Hair follicular keratinocyte (primary cell): ENCODE data around the gene QRICH2. TPM values are rescaled to one million over a fixed set of nuclear protein-coding genes. Genes with fewer than 3 reads are reported as not detected.

ENCODE experiments used
- total RNA-seq: library from RNA; depleted of rRNA; stranded (reverse); fragments of >200 nt; gene quantifications from 2 replicates; pipeline ENCODE4 v1.2.3, GENCODE V29; 2015

Gene QRICH2
- 0.94 and 1.8 TPM in 2 replicates for total RNA-seq

GRCh38 chr17:76307966-76308338 lies at the start of gene QRICH2:
TSS of gene QRICH2 (minus strand) at chr17:76308276. CDS start at chr17:76307998, 278 bp downstream.

GRCh38 chr17:76353599-76354316 lies 45.7 kb upstream of the QRICH2 start, which contains the start of gene PRPSAP1:
TSS of gene PRPSAP1 (minus strand) at chr17:76353916. CDS start at chr17:76353703, 213 bp downstream.

GRCh38 chr17:76264755-76265623 lies 43.1 kb downstream of the QRICH2 start, which contains the start of gene UBALD2:
TSS of gene UBALD2 (plus strand) at chr17:76265348. CDS start at chr17:76265506, 158 bp downstream.

GRCh38 chr17:76240461-76241203 lies 67.4 kb downstream of the QRICH2 start, which contains the start of gene RNF157:
TSS of gene RNF157 (minus strand) at chr17:76240493. CDS start at chr17:76240240, 253 bp downstream.

Other genes with a start within 250 kb of the QRICH2 start
- gene SRP68, start 235.8 kb downstream of the QRICH2 start, total RNA-seq, result 33.6 and 38.8 TPM in 2 replicates
- gene GALR2, start 233.5 kb downstream of the QRICH2 start, total RNA-seq, result 0.42 TPM in 1 of 2 replicates, not detected in the other
- not detected in 2 replicates for gene ZACN, start 229.1 kb downstream of the QRICH2 start, total RNA-seq
- 45.4 and 52.4 TPM in 2 replicates for gene EXOC7, start 204.5 kb downstream of the QRICH2 start, total RNA-seq
- gene FOXJ1, start 167.0 kb downstream of the QRICH2 start, total RNA-seq, result 0.23 TPM in 1 of 2 replicates, not detected in the other
- 0.15 TPM in 1 of 2 replicates, not detected in the other for gene RNF157, start 67.8 kb downstream of the QRICH2 start, total RNA-seq
- 16.0 and 20.7 TPM in 2 replicates for gene UBALD2, start 42.9 kb downstream of the QRICH2 start, total RNA-seq
- 37.3 and 45.4 TPM in 2 replicates for gene PRPSAP1, start 45.6 kb upstream of the QRICH2 start, total RNA-seq
- 129 and 141 TPM in 2 replicates for gene SPHK1, start 76.3 kb upstream of the QRICH2 start, total RNA-seq
- gene UBE2O, start 144.9 kb upstream of the QRICH2 start, total RNA-seq, result 8.7 and 14.6 TPM in 2 replicates
- not detected in 2 replicates for gene AANAT, start 159.3 kb upstream of the QRICH2 start, total RNA-seq
- gene RHBDF2, start 193.1 kb upstream of the QRICH2 start, total RNA-seq, result 35.3 and 73.6 TPM in 2 replicates
- gene CYGB, start 229.4 kb upstream of the QRICH2 start, total RNA-seq, result 44.7 and 52.3 TPM in 2 replicates
- 0.84 and 1.4 TPM in 2 replicates for gene PRCD, start 231.8 kb upstream of the QRICH2 start, total RNA-seq